ENCODE results near the gene CDC16.

CDC16 gene

DNA sequence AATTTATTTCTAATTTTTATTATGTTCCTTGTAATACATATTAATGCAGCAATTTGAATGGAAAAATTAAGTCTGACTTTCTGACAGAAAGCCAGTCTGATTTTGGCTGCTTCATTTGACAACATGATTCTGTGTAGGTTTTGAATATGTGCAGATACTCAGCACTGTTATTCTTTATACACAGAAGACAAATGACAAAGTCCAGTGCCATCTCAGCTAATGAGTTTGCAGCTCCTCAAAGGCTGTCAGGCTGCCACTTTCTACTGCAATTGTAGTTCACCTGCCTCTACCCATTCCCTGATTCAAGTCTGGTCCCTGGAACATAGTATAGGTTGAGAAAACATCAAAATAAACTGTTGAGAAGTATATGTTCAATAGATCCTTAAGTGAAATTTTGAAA is 76.7 kb downstream of the CDC16 start:
- H3K9me3 ChIP-seq (ENCODE audit: control insufficient read depth, insufficient read depth, low read length), result no peaks in the 10 kb centered on the region
- H3K9ac ChIP-seq (ENCODE audit: low read depth, low read length), result no peak overlapping the region

GRCh38 chr13:114311908-114312307 is 77.2 kb downstream of the CDC16 start:
- Histone ChIP-seq H3K9ac (ENCODE audit: low read depth, low read length) (no peak overlapping the region), H3K9me3 (ENCODE audit: control insufficient read depth, insufficient read depth, low read length) (no peaks in the 10 kb centered on the region), H3K4me1 (ENCODE audit: insufficient read depth, low read length) (no peaks in the 10 kb centered on the region; the same call in 1 of the 2 replicates), H3K36me3 (ENCODE audit: insufficient read depth, low read length) (no peaks in the 10 kb centered on the region)

More for the DNA sequence above, 76.7 kb downstream of the CDC16 start:
- Histone ChIP-seq H3K36me3 (ENCODE audit: insufficient read depth, low read length) (no peaks in the 10 kb centered on the region), H3K4me1 (ENCODE audit: insufficient read depth, low read length) (no peaks in the 10 kb centered on the region; the same call in 1 of the 2 replicates)

DNA sequence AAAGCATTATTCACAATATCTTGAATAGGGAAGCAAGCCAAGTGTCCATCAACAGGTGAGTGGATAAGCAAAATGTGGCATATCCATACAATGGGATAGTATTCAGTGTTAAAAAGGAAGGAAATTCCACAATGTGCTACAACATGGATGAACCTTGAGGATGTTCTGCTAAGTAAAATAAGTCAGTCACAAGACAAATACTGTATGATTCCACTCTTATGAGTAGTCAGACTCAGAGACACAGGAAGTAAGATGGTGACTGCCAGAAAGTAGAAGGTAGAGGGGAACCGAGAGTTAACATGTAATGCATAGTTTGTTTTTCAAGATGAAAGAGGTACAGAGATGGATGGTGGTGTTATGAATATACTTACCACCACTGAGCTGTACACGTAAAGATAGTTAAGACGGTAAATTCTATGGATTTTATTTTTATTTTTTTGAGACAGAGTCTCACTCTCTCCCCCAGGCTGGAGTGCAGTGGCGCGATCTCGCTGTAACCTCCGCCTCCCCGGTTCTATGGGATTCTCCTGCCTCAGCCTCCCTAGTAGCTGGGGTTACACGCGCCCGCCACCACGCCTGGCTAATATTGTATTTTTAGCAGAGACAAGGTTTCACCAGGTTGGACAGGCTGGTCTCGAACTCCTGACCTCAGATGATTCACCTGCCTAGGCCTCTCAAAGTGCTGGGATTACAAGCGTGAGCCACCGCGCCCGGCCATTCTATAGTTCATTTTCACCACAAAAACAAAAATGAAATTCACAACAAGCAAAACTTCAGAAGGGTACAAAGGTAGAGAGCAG is 78.6 kb downstream of the CDC16 start:
- Histone ChIP-seq H3K36me3 (ENCODE audit: insufficient read depth, low read length) (no peaks in the 10 kb centered on the region), H3K9me3 (ENCODE audit: control insufficient read depth, insufficient read depth, low read length) (no peaks in the 10 kb centered on the region), H3K4me1 (ENCODE audit: insufficient read depth, low read length) (no peaks in the 10 kb centered on the region; the same call in 1 of the 2 replicates), H3K9ac (ENCODE audit: low read depth, low read length) (peak overlapping the region; percentile 82)

GRCh38 chr13:114314074-114314912 is 79.6 kb downstream of the CDC16 start, which contains the start of gene CHAMP1:
Gene CHAMP1, plus strand, starts transcription at chr13:114314503. Its CDS starts 9,340 bp downstream, at chr13:114323843.
- no peaks in the 10 kb centered on the region for H3K9me3 ChIP-seq (ENCODE audit: control insufficient read depth, insufficient read depth, low read length)
- no peaks in the 10 kb centered on the region for H3K36me3 ChIP-seq (ENCODE audit: insufficient read depth, low read length)
- H3K9ac ChIP-seq (ENCODE audit: low read depth, low read length), result peak within 1 kb of the TSS; percentile 82
- H3K4me1 ChIP-seq (ENCODE audit: insufficient read depth, low read length), result no peaks in the 10 kb centered on the region; the same call in 1 of the 2 replicates

DNA sequence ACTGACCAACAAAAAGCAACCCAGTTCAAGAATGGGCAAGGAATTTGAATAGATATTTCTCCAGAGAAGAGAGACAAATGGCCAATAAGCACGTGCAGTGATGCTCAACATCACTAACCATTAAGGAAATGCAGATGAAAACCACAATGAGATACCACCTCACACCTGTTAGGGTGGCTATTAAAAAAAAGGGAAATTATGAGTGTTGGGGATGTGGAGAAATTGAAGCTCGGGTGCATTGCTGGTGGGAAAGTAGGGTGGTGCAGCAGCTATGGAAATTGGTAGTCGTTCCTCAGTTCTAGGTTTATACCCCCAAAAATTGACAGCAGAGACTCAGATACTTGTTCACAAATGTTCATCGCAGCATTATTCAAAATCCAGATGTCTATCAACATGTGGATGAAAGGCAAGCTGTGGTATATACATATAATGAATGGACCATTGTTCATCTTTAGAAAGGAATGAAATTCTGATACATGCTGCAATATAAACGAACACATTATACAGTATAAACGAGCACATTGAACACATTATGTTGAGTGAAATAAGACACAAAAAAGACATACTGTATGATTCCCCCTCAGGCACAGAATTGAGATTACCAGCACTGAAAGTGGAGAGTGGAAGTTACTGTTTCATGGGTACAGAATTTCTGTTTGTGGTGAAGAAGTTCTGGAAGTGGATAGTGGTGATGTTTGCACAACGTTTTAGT is 80.5 kb downstream of the CDC16 start:
- Histone ChIP-seq H3K9ac (ENCODE audit: low read depth, low read length) (peak overlapping the region; percentile 82), H3K4me1 (ENCODE audit: insufficient read depth, low read length) (no peaks in the 10 kb centered on the region; the same call in 1 of the 2 replicates), H3K36me3 (ENCODE audit: insufficient read depth, low read length) (no peaks in the 10 kb centered on the region), H3K9me3 (ENCODE audit: control insufficient read depth, insufficient read depth, low read length) (no peaks in the 10 kb centered on the region)

- Histone ChIP-seq H3K4me1 (ENCODE audit: insufficient read depth, low read length) (no peaks in the 10 kb centered on the region; the same call in 1 of the 2 replicates), H3K9ac (ENCODE audit: low read depth, low read length) (no peak overlapping the region), H3K9me3 (ENCODE audit: control insufficient read depth, insufficient read depth, low read length) (no peaks in the 10 kb centered on the region), H3K36me3 (ENCODE audit: insufficient read depth, low read length) (peaks cover 4% of the 10 kb centered on the region)
Observed at GRCh38 chr13:114318624-114319023, 83.9 kb downstream of the CDC16 start.

GRCh38 chr13:114319441-114319913 is 84.8 kb downstream of the CDC16 start:
- Histone ChIP-seq H3K9ac (ENCODE audit: low read depth, low read length) (no peak overlapping the region), H3K36me3 (ENCODE audit: insufficient read depth, low read length) (peaks cover 13% of the 10 kb centered on the region), H3K4me1 (ENCODE audit: insufficient read depth, low read length) (no peaks in the 10 kb centered on the region), H3K9me3 (ENCODE audit: control insufficient read depth, insufficient read depth, low read length) (no peaks in the 10 kb centered on the region)

- Histone ChIP-seq H3K9ac (ENCODE audit: low read depth, low read length) (no peak overlapping the region), H3K9me3 (ENCODE audit: control insufficient read depth, insufficient read depth, low read length) (no peaks in the 10 kb centered on the region), H3K36me3 (ENCODE audit: insufficient read depth, low read length) (peaks cover 18% of the 10 kb centered on the region), H3K4me1 (ENCODE audit: insufficient read depth, low read length) (no peaks in the 10 kb centered on the region)
Observed at GRCh38 chr13:114320065-114320464, 85.4 kb downstream of the CDC16 start.

DNA sequence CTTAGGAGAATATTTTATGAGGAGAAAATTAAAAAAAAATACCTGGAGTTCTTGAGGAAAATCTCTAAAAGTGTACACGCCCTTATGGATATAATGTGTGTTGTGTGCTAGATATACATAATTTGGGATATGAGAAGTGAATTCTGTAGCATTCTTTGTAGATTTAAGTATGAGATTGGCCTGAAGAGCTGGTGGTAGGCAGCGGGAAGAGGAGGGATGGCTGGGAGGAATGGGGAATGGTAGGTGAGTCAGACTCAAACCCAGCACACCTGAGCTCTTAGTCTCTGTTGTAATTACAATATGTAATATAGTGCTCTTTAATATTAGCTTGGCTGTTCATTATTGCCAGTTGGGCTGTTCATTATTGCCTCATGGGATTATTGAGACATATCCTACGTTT is 86.6 kb downstream of the CDC16 start:
- Histone ChIP-seq H3K36me3 (ENCODE audit: insufficient read depth, low read length) (peaks cover 29% of the 10 kb centered on the region), H3K4me1 (ENCODE audit: insufficient read depth, low read length) (no peaks in the 10 kb centered on the region)

More for the DNA sequence above, 86.6 kb downstream of the CDC16 start:
- Histone ChIP-seq H3K9ac (ENCODE audit: low read depth, low read length) (no peak overlapping the region), H3K9me3 (ENCODE audit: control insufficient read depth, insufficient read depth, low read length) (no peaks in the 10 kb centered on the region)
